Glutamatergic neuron (in vitro differentiated cells): ENCODE measurements around the gene FOXN3. TPM values are rescaled to one million over a fixed set of nuclear protein-coding genes. Genes with fewer than 3 reads are reported as not detected.

ENCODE experiments used
- DNase-seq: peaks from one replicate; pipeline ENCODE4 v3.0.0; 2022
- H3K27ac Mint-ChIP-seq: one replicate; pipeline ENCODE4 v1.8.0; 2020; ENCODE audit warnings: mild to moderate bottlenecking, mixed read lengths, inconsistent platforms; ENCODE audit not compliant: unreplicated experiment
- H3K27me3 Mint-ChIP-seq: one replicate; pipeline ENCODE4 v1.8.0; 2020; ENCODE audit warnings: mild to moderate bottlenecking, moderate library complexity, mixed read lengths, inconsistent platforms; ENCODE audit not compliant: unreplicated experiment
- H3K36me3 Mint-ChIP-seq: one replicate; pipeline ENCODE4 v1.8.0; 2020; ENCODE audit warnings: mild to moderate bottlenecking, mixed read lengths, inconsistent platforms; ENCODE audit not compliant: unreplicated experiment
- H3K4me1 Mint-ChIP-seq: one replicate; pipeline ENCODE4 v1.8.0; 2020; ENCODE audit warnings: mild to moderate bottlenecking, low read depth, mixed read lengths, inconsistent platforms; ENCODE audit not compliant: unreplicated experiment
- H3K4me3 Mint-ChIP-seq: one replicate; pipeline ENCODE4 v1.8.0; 2020; ENCODE audit warnings: mild to moderate bottlenecking, mixed read lengths, inconsistent platforms; ENCODE audit not compliant: unreplicated experiment
- H3K9me3 Mint-ChIP-seq: one replicate; pipeline ENCODE4 v1.8.0; 2020; ENCODE audit warnings: mild to moderate bottlenecking, moderate library complexity, mixed read lengths, inconsistent platforms; ENCODE audit not compliant: unreplicated experiment
- CTCF ChIP-seq: fragments of 200-600 bp; sonication (generic); IDR thresholded peaks from one replicate; pipeline ENCODE4 v1.5.0; 2021; ENCODE audit not compliant: partially characterized antibody, unreplicated experiment
- total RNA-seq: library from RNA; stranded (reverse); fragmentation: NEBNext Ultra II Directional; extraction: Animal tissue kit (Norgen Biotek cat#: 25700); gene quantifications from one replicate; pipeline ENCODE4 v1.2.1, GENCODE V29; 2021; ENCODE audit not compliant: unreplicated experiment

FOXN3 gene
- total RNA-seq, 1 donor from 2014 or later: 139 TPM

GRCh38 chr14:89187501-89187900 is 229.5 kb downstream of the FOXN3 start:
- H3K9me3 Mint-ChIP-seq: peaks cover 23% of the 10 kb centered on the region
- no peak overlapping the region for H3K4me3 Mint-ChIP-seq
- H3K27ac Mint-ChIP-seq: peak overlapping the region; percentile 33
- peaks cover 60% of the 10 kb centered on the region for H3K4me1 Mint-ChIP-seq
- H3K27me3 Mint-ChIP-seq: peaks cover 17% of the 10 kb centered on the region
- no peak for DNase-seq
- no peaks in the 10 kb centered on the region for H3K36me3 Mint-ChIP-seq
- no peak for TF ChIP-seq CTCF

- H3K36me3 Mint-ChIP-seq: no peaks in the 10 kb centered on the region
- H3K4me1 Mint-ChIP-seq: peaks cover 62% of the 10 kb centered on the region
- peak overlapping the region; percentile 52 for H3K4me3 Mint-ChIP-seq
Measured at GRCh38 chr14:89186856-89187376, 230.1 kb downstream of the FOXN3 start.

GRCh38 chr14:89185919-89186855 is 230.8 kb downstream of the FOXN3 start:
- H3K4me1 Mint-ChIP-seq: peaks cover 67% of the 10 kb centered on the region
- H3K27ac Mint-ChIP-seq: peak overlapping the region; percentile 93
- no peak for TF ChIP-seq CTCF
- no peaks in the 10 kb centered on the region for H3K36me3 Mint-ChIP-seq
- no peak for DNase-seq
- H3K4me3 Mint-ChIP-seq: peak overlapping the region; percentile 52
- H3K9me3 Mint-ChIP-seq: peaks cover 22% of the 10 kb centered on the region
- H3K27me3 Mint-ChIP-seq: peaks cover 20% of the 10 kb centered on the region

More at GRCh38 chr14:89186856-89187376, 230.1 kb downstream of the FOXN3 start:
- peak overlapping the region; percentile 93 for H3K27ac Mint-ChIP-seq
- DNase-seq: no peak
- no peak for TF ChIP-seq CTCF
- H3K27me3 Mint-ChIP-seq: peaks cover 17% of the 10 kb centered on the region
- peaks cover 23% of the 10 kb centered on the region for H3K9me3 Mint-ChIP-seq

- Mint-ChIP-seq H3K9me3 (peaks cover 18% of the 10 kb centered on the region), H3K27me3 (peaks cover 17% of the 10 kb centered on the region), H3K4me1 (peaks cover 63% of the 10 kb centered on the region), H3K27ac (no peak overlapping the region), H3K36me3 (no peaks in the 10 kb centered on the region), H3K4me3 (peak overlapping the region; percentile 10)
- no peak for DNase-seq
- no peak for TF ChIP-seq CTCF
Measured at GRCh38 chr14:89184952-89185351, 232.1 kb downstream of the FOXN3 start.

- Mint-ChIP-seq H3K4me3 (no peak overlapping the region), H3K9me3 (peaks cover 14% of the 10 kb centered on the region), H3K27me3 (peaks cover 14% of the 10 kb centered on the region), H3K27ac (no peak overlapping the region), H3K4me1 (peaks cover 59% of the 10 kb centered on the region), H3K36me3 (no peaks in the 10 kb centered on the region)
- TF ChIP-seq CTCF: no peak
- DNase-seq: no peak
Measured at GRCh38 chr14:89182326-89182725, 234.7 kb downstream of the FOXN3 start.
